HG02840 (cell line): ENCODE measurements around the gene PTPN23.

ENCODE experiments used
- ATAC-seq: cut with Tn5 transposase; IDR thresholded peaks from one replicate; pipeline ENCODE4 v1.9.1; 2021; ENCODE audit warnings: mild to moderate bottlenecking, moderate library complexity, moderate number of reproducible peaks; ENCODE audit not compliant: unreplicated experiment, low FRiP score

The PTPN23 gene

GRCh38 chr3:47370887-47371697 is 9.7 kb upstream of the PTPN23 start:
- no peak for ATAC-seq

- no peak for ATAC-seq
Observed at GRCh38 chr3:47374587-47374986, 6.2 kb upstream of the PTPN23 start.

- no peak for ATAC-seq
Observed at GRCh38 chr3:47376393-47376792, 4.4 kb upstream of the PTPN23 start.

GRCh38 chr3:47377186-47377585 is 3.6 kb upstream of the PTPN23 start:
- no peak for ATAC-seq

GRCh38 chr3:47378869-47379268 is 2.0 kb upstream of the PTPN23 start:
- no peak for ATAC-seq

GRCh38 chr3:47379411-47379899 is 1.4 kb upstream of the PTPN23 start:
- no peak for ATAC-seq

GRCh38 chr3:47380026-47380600 is 708 bp upstream of the PTPN23 start:
- ATAC-seq: no peak

- ATAC-seq: peak; percentile 53
Observed at GRCh38 chr3:47381317-47382157, 716 bp downstream of the PTPN23 start.

- ATAC-seq: no peak
Observed at GRCh38 chr3:47384425-47384824, 3.6 kb downstream of the PTPN23 start.

- ATAC-seq: no peak
Observed at GRCh38 chr3:47385007-47385406, 4.2 kb downstream of the PTPN23 start.

GRCh38 chr3:47385796-47386195 is 5.0 kb downstream of the PTPN23 start:
- ATAC-seq: no peak

- ATAC-seq: no peak
Observed at GRCh38 chr3:47392933-47393332, 12.1 kb downstream of the PTPN23 start.

GRCh38 chr3:47394140-47394870 is 13.5 kb downstream of the PTPN23 start:
- ATAC-seq: no peak

GRCh38 chr3:47394881-47395280 is 14.1 kb downstream of the PTPN23 start:
- no peak for ATAC-seq

- no peak for ATAC-seq
Observed at GRCh38 chr3:47398228-47398627, 17.4 kb downstream of the PTPN23 start.

- ATAC-seq: no peak
Observed at GRCh38 chr3:47399016-47399415, 18.2 kb downstream of the PTPN23 start.

- ATAC-seq: no peak
Observed at GRCh38 chr3:47399531-47400270, 18.9 kb downstream of the PTPN23 start.

- no peak for ATAC-seq
Observed at GRCh38 chr3:47404431-47404876, 23.6 kb downstream of the PTPN23 start.

GRCh38 chr3:47404955-47405790 is 24.4 kb downstream of the PTPN23 start:
- ATAC-seq: no peak
